GM06990 (cell line): ENCODE data around the gene KSR1.

Experiments
- DNase-seq: peaks from one replicate; pipeline ENCODE4 v3.0.0-alpha.2; 2011; ENCODE audit not compliant: insufficient read length; ENCODE audit errors: extremely low read depth
- H3K27me3 ChIP-seq: replicated peaks from 2 replicates; pipeline ENCODE4 v1.6.0; 2011; ENCODE audit warnings: low read length; ENCODE audit not compliant: control insufficient read depth, insufficient read depth
- H3K36me3 ChIP-seq: 2 replicates; pipeline ENCODE4 v1.5.1; 2011; ENCODE audit warnings: low read length; ENCODE audit not compliant: control insufficient read depth, insufficient read depth
- H3K4me3 ChIP-seq: replicated peaks from 2 replicates; pipeline ENCODE4 v1.5.1; 2011; ENCODE audit warnings: low read depth, mild to moderate bottlenecking, control low read depth, low read length
- TF ChIP-seq, protein P1 (sequence below): IDR thresholded peaks from 2 replicates; pipeline ENCODE4 v1.5.1; 2011; ENCODE audit warnings: low read length, control low read depth, mild to moderate bottlenecking, inconsistent platforms; ENCODE audit not compliant: insufficient read depth, poor library complexity, severe bottlenecking

Gene KSR1

DNA sequence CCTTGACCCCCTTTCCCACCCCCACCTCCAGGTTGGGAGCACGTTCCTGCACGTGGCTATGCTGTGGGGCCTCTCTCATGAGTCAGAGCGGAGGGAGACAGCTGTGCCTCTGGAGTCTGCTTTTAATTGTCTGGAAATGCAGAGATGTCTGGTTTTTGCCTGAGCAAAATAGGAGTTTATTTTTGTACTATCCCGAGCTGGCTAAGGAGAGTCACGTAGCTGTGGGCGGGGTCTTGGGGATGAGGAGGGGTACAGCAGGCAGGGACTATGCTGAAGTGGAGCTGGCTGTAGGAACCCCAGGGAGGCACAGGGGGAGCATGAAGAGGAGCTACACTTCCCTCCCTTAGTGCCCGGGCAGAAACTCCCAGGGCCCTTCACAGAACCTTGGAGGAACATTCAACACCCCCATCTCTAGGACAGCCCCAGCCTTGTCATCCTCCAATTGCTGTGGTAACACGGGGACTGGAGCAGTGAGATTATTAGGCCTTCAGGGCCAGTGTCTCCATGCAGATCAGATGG lies 130.0 kb downstream of the KSR1 start:
- Histone ChIP-seq H3K4me3 (no peak overlapping the region), H3K36me3 (peaks cover 24% of the 10 kb centered on the region), H3K27me3 (no peaks in the 10 kb centered on the region)
- TF ChIP-seq, protein P1, sequence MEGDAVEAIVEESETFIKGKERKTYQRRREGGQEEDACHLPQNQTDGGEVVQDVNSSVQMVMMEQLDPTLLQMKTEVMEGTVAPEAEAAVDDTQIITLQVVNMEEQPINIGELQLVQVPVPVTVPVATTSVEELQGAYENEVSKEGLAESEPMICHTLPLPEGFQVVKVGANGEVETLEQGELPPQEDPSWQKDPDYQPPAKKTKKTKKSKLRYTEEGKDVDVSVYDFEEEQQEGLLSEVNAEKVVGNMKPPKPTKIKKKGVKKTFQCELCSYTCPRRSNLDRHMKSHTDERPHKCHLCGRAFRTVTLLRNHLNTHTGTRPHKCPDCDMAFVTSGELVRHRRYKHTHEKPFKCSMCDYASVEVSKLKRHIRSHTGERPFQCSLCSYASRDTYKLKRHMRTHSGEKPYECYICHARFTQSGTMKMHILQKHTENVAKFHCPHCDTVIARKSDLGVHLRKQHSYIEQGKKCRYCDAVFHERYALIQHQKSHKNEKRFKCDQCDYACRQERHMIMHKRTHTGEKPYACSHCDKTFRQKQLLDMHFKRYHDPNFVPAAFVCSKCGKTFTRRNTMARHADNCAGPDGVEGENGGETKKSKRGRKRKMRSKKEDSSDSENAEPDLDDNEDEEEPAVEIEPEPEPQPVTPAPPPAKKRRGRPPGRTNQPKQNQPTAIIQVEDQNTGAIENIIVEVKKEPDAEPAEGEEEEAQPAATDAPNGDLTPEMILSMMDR: no peak
- DNase-seq: no peak

GRCh38 chr17:27588354-27588753 lies 132.1 kb downstream of the KSR1 start:
- H3K4me3 ChIP-seq: no peak overlapping the region
- DNase-seq: no peak
- H3K27me3 ChIP-seq: no peaks in the 10 kb centered on the region
- TF ChIP-seq, protein P1: no peak
- H3K36me3 ChIP-seq: peaks cover 29% of the 10 kb centered on the region

DNA sequence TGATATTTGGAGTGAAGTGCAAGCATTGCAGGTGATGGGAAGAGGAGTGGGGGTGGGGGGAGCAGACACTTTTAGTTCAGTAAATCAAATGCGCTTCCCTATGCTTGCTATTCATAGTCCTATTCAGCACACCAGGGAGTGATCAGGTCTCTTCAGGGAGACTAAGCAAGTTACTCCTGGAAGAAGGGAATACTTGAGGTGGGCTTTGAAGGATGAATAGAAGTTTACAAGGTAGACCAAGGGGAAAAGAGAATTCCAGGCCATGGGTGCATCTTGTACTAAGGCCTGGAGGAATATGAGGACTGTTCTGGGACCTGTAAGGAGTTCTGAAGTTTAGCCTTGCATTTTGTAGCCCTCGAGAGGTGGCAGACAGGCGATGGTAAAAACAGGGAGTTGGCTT lies 134.6 kb downstream of the KSR1 start:
- no peak overlapping the region for H3K4me3 ChIP-seq
- TF ChIP-seq, protein P1: no peak
- no peak for DNase-seq
- peaks cover 23% of the 10 kb centered on the region for H3K36me3 ChIP-seq
- no peaks in the 10 kb centered on the region for H3K27me3 ChIP-seq

- Histone ChIP-seq H3K36me3 (peaks cover 25% of the 10 kb centered on the region), H3K4me3 (no peak overlapping the region), H3K27me3 (no peaks in the 10 kb centered on the region)
- DNase-seq: no peak
- TF ChIP-seq, protein P1: no peak
Observed at GRCh38 chr17:27591986-27592385, 135.7 kb downstream of the KSR1 start.

GRCh38 chr17:27593232-27593856 lies 137.1 kb downstream of the KSR1 start:
- Histone ChIP-seq H3K27me3 (no peaks in the 10 kb centered on the region), H3K4me3 (no peak overlapping the region), H3K36me3 (peaks cover 23% of the 10 kb centered on the region)
- TF ChIP-seq, protein P1: no peak
- DNase-seq: no peak
